T-helper 9 cell (primary cell): ENCODE results near the gene SMOC2.

Experiments used
- DNase-seq: peaks from one replicate; pipeline ENCODE4 v3.0.0-alpha.2; 2020
- total RNA-seq, 2 donors: gene quantifications; one replicate each; lab custom pipeline; 2026; lab: John Stamatoyannopoulos, UW

The SMOC2 gene, protein sequence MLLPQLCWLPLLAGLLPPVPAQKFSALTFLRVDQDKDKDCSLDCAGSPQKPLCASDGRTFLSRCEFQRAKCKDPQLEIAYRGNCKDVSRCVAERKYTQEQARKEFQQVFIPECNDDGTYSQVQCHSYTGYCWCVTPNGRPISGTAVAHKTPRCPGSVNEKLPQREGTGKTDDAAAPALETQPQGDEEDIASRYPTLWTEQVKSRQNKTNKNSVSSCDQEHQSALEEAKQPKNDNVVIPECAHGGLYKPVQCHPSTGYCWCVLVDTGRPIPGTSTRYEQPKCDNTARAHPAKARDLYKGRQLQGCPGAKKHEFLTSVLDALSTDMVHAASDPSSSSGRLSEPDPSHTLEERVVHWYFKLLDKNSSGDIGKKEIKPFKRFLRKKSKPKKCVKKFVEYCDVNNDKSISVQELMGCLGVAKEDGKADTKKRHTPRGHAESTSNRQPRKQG
- 0 reads per million in 2 donors for total RNA-seq

- no peak for DNase-seq
Measured at GRCh38 chr6:168440520-168441433, at the start of gene SMOC2. SMOC2 (plus strand) TSS chr6:168441184; CDS start chr6:168441371, 187 bp downstream.

GRCh38 chr6:168393126-168393870, 47.7 kb upstream of the SMOC2 start:
- no peak for DNase-seq

DNA sequence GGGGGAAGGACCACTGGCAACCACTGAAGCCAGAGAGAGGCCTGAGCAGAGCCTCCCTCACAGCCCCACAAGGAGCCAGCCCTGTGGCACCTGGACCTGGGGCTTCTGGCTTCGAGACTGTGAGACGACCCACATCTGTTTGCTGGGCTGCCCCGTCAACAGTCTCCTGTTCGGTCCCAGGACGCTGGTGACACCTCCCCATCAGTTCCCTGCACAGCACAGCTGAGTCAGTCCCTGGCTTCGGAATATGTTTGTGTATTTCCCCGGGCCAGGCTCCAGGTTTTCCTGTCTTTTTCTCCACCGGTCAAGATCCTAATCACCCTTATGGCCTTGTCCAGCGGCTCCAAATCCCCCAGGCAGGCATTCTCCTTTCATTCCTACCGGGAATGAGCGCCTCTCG, 46.4 kb upstream of the SMOC2 start:
- DNase-seq = no peak

GRCh38 chr6:168395983-168396382, 45.0 kb upstream of the SMOC2 start:
- no peak for DNase-seq

- DNase-seq = no peak
Measured at GRCh38 chr6:168396561-168396960, 44.4 kb upstream of the SMOC2 start.

DNA sequence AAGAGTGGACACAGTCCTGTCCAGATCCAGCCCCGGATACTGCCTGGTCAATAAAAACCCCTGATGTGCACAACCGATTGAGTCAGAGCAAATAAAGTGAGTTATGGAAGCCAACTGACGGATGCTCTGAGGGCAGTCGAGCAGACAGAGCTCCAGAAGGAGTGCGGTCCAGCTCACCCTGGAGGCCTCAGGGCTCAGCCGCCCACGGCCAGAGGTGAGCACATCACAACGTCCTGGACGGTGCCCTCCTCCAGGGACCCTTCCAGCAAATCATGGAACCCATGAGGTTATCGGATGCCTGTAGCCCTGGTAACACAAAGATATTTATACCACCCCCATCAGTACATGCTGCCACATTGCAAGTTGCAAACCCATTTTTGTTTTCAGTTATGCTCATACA, 44.0 kb upstream of the SMOC2 start:
- no peak for DNase-seq

GRCh38 chr6:168400037-168400436, 40.9 kb upstream of the SMOC2 start:
- no peak for DNase-seq

DNA sequence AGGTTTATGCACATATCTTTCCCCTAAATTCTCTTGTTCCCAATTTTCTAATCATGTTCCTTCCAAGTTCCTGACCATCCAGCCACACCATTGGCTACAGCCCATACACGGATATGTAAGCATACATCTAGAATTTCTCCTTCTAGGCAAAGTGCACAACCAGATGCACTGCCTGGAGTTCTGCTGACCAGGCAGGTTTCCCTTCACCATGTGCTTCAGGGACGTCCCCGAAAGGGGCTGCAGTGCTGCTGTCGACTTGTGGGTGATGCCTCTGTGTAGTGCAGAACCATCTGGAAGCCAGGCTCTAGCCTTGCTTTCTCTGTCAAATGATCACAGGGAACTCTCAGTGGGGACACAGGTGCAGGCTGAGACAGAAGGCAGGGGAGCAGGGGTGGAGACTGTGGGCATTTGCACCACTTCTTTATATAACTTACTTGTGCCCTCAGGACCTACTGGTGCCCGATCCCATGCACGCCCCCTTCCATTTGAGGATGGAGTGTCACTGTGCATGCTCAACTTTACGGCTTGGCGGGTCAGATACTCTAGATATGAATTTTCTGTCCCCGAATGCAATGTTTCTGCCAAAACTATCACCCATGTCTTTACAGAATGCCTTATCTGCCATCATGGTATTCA, 37.5 kb upstream of the SMOC2 start:
- no peak for DNase-seq

- DNase-seq = no peak
Measured at GRCh38 chr6:168404560-168404959, 36.4 kb upstream of the SMOC2 start.

GRCh38 chr6:168407842-168408241, 33.1 kb upstream of the SMOC2 start:
- no peak for DNase-seq

DNA sequence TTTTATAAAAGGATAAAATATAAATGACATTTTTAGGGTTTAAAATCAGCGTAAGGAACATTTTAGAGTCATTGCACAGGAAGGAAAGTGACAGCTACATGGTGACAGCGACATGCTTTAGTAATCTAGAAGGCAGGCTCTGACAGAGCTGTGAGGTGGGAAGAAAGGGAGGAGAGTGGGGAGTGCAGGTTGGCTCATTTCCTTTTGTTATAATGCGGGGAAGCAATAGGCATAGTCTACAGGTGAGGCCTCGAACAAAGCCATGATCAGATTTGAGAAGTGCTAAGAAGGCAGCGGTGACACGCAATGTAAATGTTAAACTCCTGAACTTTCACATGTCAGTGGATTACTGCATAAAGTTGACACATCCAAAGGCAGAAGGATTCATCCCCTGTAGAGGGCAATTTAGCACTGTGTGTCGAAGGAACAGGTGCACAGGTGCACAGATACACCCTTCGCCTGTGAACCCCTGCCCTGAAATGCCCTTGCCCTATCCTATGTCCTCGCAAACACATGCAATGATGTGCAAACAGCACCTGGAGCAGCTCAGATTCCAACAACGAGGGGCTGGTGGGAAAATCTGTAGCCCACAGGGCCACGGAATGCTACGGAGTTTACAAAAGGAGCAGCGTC, 32.4 kb upstream of the SMOC2 start:
- DNase-seq = no peak

- DNase-seq = no peak
Measured at GRCh38 chr6:168410035-168410434, 30.9 kb upstream of the SMOC2 start.

- no peak for DNase-seq
Measured at GRCh38 chr6:168410554-168411011, 30.4 kb upstream of the SMOC2 start.

DNA sequence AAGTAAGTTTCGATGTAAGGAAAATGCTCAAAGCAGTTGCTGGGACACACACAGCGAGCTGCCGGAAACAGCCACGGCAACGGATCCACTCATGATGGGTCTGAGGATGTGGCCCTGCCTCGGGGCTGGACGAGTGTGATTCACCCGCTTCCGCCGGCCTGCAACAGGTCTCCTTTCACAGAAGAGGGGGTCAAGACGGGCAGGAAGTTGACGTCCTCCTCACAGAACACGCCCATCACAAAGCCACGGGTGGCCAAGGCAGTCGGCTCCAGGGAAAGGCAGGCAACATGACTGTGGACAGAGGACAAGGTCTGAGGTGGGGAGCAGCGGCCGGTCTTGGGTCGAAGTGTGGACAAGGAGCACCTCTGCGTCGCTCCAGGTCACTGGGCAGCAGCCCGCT, 29.9 kb upstream of the SMOC2 start:
- DNase-seq = no peak

- DNase-seq = no peak
Measured at GRCh38 chr6:168411793-168412192, 29.2 kb upstream of the SMOC2 start.

DNA sequence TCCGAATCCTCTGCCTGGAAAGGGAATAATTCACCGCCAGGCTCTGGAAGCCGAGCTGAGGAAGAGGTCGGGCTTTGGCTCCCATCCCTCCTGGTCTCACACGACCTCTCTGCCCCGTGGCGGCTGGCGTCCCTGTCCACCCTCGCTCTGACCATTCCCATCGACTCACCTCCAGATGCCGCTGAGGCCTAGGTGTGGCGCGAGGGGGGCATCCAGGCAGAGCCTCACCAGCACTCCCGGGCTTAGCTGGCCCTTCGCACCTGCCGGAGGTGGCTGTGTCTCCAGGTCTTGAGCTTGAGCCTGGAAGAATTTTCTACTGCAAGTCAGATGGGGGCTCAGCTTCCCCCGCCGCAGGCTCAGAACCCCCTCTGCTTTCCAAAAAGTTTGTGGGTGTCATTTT, 28.5 kb upstream of the SMOC2 start:
- DNase-seq = no peak

DNA sequence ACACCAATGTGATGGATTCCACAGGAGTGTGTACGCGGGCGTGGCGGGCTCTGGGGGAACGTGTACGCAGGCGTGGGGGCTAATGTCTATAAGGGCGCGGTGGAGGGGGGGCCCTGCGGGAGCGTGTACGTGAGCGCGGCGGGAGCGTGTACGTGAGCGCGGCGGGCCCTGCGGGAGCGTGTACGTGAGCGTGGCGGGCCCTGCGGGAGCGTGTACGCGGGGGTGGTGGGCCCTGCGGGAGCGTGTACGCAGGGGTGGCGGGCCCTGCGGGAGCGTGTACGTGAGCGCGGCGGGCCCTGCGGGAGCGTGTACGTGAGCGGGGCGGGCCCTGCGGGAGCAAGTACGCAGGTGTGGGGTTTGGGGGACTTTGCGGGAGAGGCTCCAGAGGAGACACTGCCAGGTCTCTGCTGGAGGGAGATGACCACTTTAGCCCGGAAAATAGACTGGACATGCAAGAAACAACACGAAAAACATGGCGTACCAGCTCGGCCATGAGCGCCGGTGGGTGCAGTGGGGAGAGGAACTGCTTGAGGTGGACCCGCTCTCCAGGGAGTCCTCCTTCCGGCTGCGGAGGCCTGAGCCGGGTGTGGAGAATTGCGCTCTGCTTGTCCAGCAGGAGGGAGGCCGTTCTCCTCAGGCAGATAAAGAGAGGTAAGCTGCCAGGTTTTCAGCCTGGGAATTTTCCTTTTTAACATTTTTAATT, 27.8 kb upstream of the SMOC2 start:
- no peak for DNase-seq

DNA sequence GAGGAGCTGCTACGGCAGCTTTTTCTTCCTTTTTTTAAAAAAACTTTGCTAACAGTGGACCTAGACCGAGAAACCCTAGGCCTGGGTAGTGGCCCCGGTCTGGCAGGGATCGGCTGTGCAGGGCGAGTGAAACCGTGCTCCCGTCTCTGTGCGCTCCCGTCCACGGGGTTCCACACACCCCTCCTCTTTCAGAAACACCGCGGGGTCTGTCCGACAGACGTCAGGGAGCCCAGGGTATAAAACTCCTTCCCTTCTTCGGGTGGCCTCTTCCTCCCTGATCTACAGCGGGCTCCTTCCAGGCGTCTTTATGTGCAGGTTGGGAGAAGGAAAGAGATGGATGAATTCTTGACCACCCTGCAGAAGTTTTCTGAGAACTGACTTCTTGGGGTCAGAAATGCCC, 27.1 kb upstream of the SMOC2 start:
- DNase-seq = no peak

DNA sequence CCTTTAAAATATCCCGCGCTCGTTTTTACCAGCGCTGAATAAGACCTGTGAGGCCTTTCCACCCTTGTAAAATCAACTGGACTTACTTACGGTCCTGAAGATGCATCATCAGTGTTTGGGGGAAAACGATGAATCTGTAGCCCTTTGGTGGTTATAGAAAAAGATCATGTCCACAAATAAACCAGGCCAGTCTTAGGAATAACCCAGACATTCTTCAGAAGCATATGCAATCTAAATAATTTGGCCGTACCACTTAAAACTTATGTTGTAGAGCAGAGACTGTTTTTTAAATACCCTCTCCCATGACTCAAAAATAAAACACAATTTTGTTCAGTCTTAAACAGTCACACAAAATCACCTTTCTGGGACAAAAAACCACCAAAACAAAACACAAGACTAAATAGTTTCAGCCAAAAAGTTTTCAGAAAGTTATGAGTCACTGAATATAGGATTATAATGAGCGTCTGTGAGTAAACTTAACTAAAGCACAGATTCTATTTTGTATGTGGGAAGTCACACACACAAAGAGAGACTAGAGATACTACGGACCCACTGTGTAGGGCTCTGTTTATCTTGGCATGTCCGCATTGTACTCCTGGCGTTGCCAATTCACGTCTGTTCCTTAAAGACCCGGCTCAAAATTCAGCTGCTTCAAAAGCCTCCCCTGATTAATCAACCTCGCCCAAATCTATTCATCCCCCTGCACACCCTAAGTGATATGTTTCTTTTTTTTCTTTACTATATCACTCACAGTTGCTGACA, 26.5 kb upstream of the SMOC2 start:
- DNase-seq = no peak
